H1 (cell line): ENCODE results near the gene MT2A. TPM values are rescaled to one million over a fixed set of nuclear protein-coding genes. Genes with fewer than 3 reads are reported as not detected.

ENCODE experiments used
- CTCF ChIA-PET: fragments of 300-600 bp; sonication (Branson Sonifier 250); formaldehyde crosslinking; loops from one replicate; lab custom pipeline; 2021; ENCODE audit not compliant: partially characterized antibody; lab: Charles Lee
- POLR2A ChIA-PET: fragments of 300-600 bp; sonication (Branson Sonifier 250); formaldehyde crosslinking; loops from one replicate; lab custom pipeline; 2021; ENCODE audit warnings: inconsistent platforms; ENCODE audit not compliant: partially characterized antibody; lab: Charles Lee
- DNase-seq, 2 experiments: peaks; one replicate each; pipeline versions ENCODE4 v3.0.0 to v3.0.0-alpha.2; 2010 to 2022; ENCODE audit warnings: low spot score in 2 of 2, low read depth in 1 of 2, mixed read lengths in 1 of 2
- FAIRE-seq: peaks from 2 replicates; lab custom pipeline; 2011; peaks lifted over from hg19 to GRCh38; lab: Jason Lieb, UNC
- H2AFZ ChIP-seq: 2 replicates; pipeline ENCODE4 v1.8.1; 2012; ENCODE audit warnings: low read length, inconsistent platforms
- H2AK5ac ChIP-seq: 2 replicates; pipeline ENCODE4 v1.6.1; 2013; ENCODE audit warnings: low read depth, low read length
- H2BK120ac ChIP-seq: replicated peaks from 2 replicates; pipeline ENCODE3; 2013; ENCODE audit warnings: low read depth, low read length, inconsistent platforms
- H2BK12ac ChIP-seq: 2 replicates; pipeline ENCODE4 v1.6.1; 2013; ENCODE audit warnings: low read depth, low read length
- H2BK15ac ChIP-seq: 2 replicates; pipeline ENCODE4 v1.6.1; 2013; ENCODE audit warnings: low read length
- H2BK20ac ChIP-seq: 2 replicates; pipeline ENCODE4 v1.6.1; 2013; ENCODE audit warnings: low read length
- H2BK5ac ChIP-seq: 2 replicates; pipeline ENCODE4 v1.6.1; 2013; ENCODE audit warnings: low read depth, low read length
- H3K14ac ChIP-seq: 2 replicates; pipeline ENCODE4 v1.6.1; 2013; ENCODE audit warnings: inconsistent platforms; ENCODE audit not compliant: insufficient read length
- H3K18ac ChIP-seq: 2 replicates; pipeline ENCODE4 v1.6.1; 2013; ENCODE audit warnings: low read length; ENCODE audit errors: extremely low read depth
- H3K23ac ChIP-seq: 2 replicates; pipeline ENCODE4 v1.6.1; 2013; ENCODE audit warnings: inconsistent platforms; ENCODE audit not compliant: insufficient read length
- H3K23me2 ChIP-seq: 2 replicates; pipeline ENCODE4 v1.6.1; 2013; ENCODE audit warnings: low read depth, low read length
- H3K27ac ChIP-seq: 2 replicates; pipeline ENCODE4 v1.6.1; 2011; ENCODE audit warnings: low read depth, low read length, inconsistent platforms
- H3K27me3 ChIP-seq, 4 experiments: replicated peaks in 1 of 4; 1 replicate in 1 of 4; 2 replicates in 3 of 4; pipeline versions ENCODE4 v1.6.1 to v1.8.1; 2011 to 2013; ENCODE audit warnings: low read length in 3 of 4, mild to moderate bottlenecking in 3 of 4, inconsistent platforms in 2 of 4, mixed read lengths in 2 of 4, moderate library complexity in 1 of 4; ENCODE audit not compliant: control insufficient read depth in 3 of 4, insufficient read depth in 3 of 4; ENCODE audit errors: extremely low read depth in 1 of 4
- H3K36me3 ChIP-seq, 4 experiments: 2 replicates each; pipeline versions ENCODE4 v1.6.1 to v1.8.1; 2011 to 2013; ENCODE audit warnings: mild to moderate bottlenecking in 4 of 4, low read length in 3 of 4, moderate library complexity in 2 of 4, control low read depth in 1 of 4, inconsistent platforms in 1 of 4; ENCODE audit not compliant: insufficient read depth in 4 of 4, control insufficient read depth in 2 of 4
- H3K4ac ChIP-seq: replicated peaks from 2 replicates; pipeline ENCODE3; 2013; ENCODE audit warnings: low read length, low read depth, mixed read lengths, inconsistent platforms; ENCODE audit not compliant: insufficient read length
- H3K4me1 ChIP-seq, 4 experiments: replicated peaks in 1 of 4; 1 replicate in 1 of 4; 2 replicates in 3 of 4; pipeline versions ENCODE4 v1.6.1 to v1.8.1; 2011 to 2013; ENCODE audit warnings: low read length in 3 of 4, inconsistent platforms in 2 of 4, mixed read lengths in 1 of 4; ENCODE audit not compliant: insufficient read depth in 4 of 4, control insufficient read depth in 3 of 4
- H3K4me2 ChIP-seq, 2 experiments: 2 replicates each; pipeline versions ENCODE4 v1.6.1 to v1.8.1; 2011 to 2013; ENCODE audit warnings: low read depth in 2 of 2, low read length in 2 of 2, control low read depth in 1 of 2, inconsistent platforms in 1 of 2, mild to moderate bottlenecking in 1 of 2; ENCODE audit not compliant: insufficient read depth in 1 of 2
- H3K4me3 ChIP-seq, 4 experiments: fragments of 200-600, 300-600 bp in 1 of 4; sonication (generic), shearing (Covaris generic), sonication (Bioruptor Twin) in 1 of 4; 2 replicates each; pipeline versions ENCODE4 v1.5.1 to v1.8.1; 2011 to 2016; ENCODE audit warnings: low read length in 4 of 4, low read depth in 3 of 4, control low read depth in 2 of 4, inconsistent platforms in 2 of 4, mild to moderate bottlenecking in 2 of 4, mixed read lengths in 1 of 4, moderate library complexity in 1 of 4; ENCODE audit not compliant: insufficient read depth in 2 of 4; ENCODE audit errors: extremely low read depth in 1 of 4
- H3K56ac ChIP-seq: replicated peaks from 2 replicates; pipeline ENCODE3; 2013; ENCODE audit warnings: low read depth, mild to moderate bottlenecking, mixed read lengths, low read length, inconsistent platforms; ENCODE audit not compliant: insufficient read length
- H3K79me1 ChIP-seq: 2 replicates; pipeline ENCODE4 v1.6.1; 2013; ENCODE audit warnings: low read depth, low read length, control low read depth
- H3K79me2 ChIP-seq, 2 experiments: 2 replicates each; pipeline versions ENCODE4 v1.6.1 to v1.8.1; 2012 to 2013; ENCODE audit warnings: low read length in 2 of 2, mild to moderate bottlenecking in 2 of 2, inconsistent platforms in 1 of 2; ENCODE audit not compliant: insufficient read depth in 2 of 2, control insufficient read depth in 1 of 2
- H3K9ac ChIP-seq, 4 experiments: replicated peaks in 1 of 4; 1 replicate in 1 of 4; 2 replicates in 3 of 4; pipeline versions ENCODE4 v1.6.1 to v1.8.1; 2011 to 2013; ENCODE audit warnings: low read depth in 3 of 4, low read length in 3 of 4, control low read depth in 2 of 4, mild to moderate bottlenecking in 2 of 4, moderate library complexity in 2 of 4, inconsistent platforms in 1 of 4; ENCODE audit errors: extremely low read depth in 1 of 4
- H3K9me3 ChIP-seq, 2 experiments: 2 replicates each; pipeline versions ENCODE4 v1.6.1 to v1.8.1; 2012 to 2013; ENCODE audit warnings: mild to moderate bottlenecking in 2 of 2, moderate library complexity in 2 of 2, control low read depth in 1 of 2, inconsistent platforms in 1 of 2, low read depth in 1 of 2, low read length in 1 of 2, mixed read lengths in 1 of 2; ENCODE audit not compliant: insufficient read depth in 2 of 2
- H4K20me1 ChIP-seq, 2 experiments: replicated peaks in 1 of 2; 2 replicates each; pipeline versions ENCODE3 to v1.8.1; 2011 to 2013; ENCODE audit warnings: inconsistent platforms in 2 of 2, low read length in 2 of 2, mild to moderate bottlenecking in 1 of 2; ENCODE audit not compliant: insufficient read depth in 2 of 2, control insufficient read depth in 1 of 2
- H4K5ac ChIP-seq: 2 replicates; pipeline ENCODE4 v1.6.1; 2013; ENCODE audit warnings: low read length, low read depth, mixed read lengths, inconsistent platforms; ENCODE audit not compliant: insufficient read length
- H4K8ac ChIP-seq: 2 replicates; pipeline ENCODE4 v1.8.0; 2013; ENCODE audit warnings: mild to moderate bottlenecking, moderate library complexity, low read length, inconsistent platforms; ENCODE audit not compliant: insufficient read depth; ENCODE audit errors: extremely low read depth
- H4K91ac ChIP-seq: replicated peaks from 2 replicates; pipeline ENCODE3; 2013; ENCODE audit warnings: low read length, mixed read lengths, inconsistent platforms; ENCODE audit not compliant: insufficient read length
- CEBPB ChIP-seq: IDR thresholded peaks from 2 replicates; pipeline ENCODE4 v1.6.1; 2012; ENCODE audit warnings: low read depth, low read length
- CREB1 ChIP-seq: IDR thresholded peaks from 2 replicates; pipeline ENCODE4 v1.6.1; 2012; ENCODE audit warnings: inconsistent platforms
- E2F6 ChIP-seq: IDR thresholded peaks from 2 replicates; pipeline ENCODE4 v1.6.1; 2012; ENCODE audit warnings: inconsistent platforms
- EGR1 ChIP-seq: IDR thresholded peaks from 2 replicates; pipeline ENCODE4 v1.6.1; 2011; ENCODE audit warnings: low read depth, low read length, borderline replicate concordance
- EP300 ChIP-seq, 2 experiments: IDR thresholded peaks; 1 replicate in 1 of 2; 2 replicates in 1 of 2; pipeline ENCODE4 v1.6.1; 2011 to 2012; ENCODE audit warnings: low read depth in 2 of 2, low read length in 2 of 2, mild to moderate bottlenecking in 2 of 2, borderline replicate concordance in 1 of 2, inconsistent platforms in 1 of 2, moderate library complexity in 1 of 2
- POU5F1 ChIP-seq: IDR thresholded peaks from 2 replicates; pipeline ENCODE4 v1.6.1; 2011; ENCODE audit warnings: low read depth, mild to moderate bottlenecking, low read length, moderate library complexity
- RBBP5 ChIP-seq: IDR thresholded peaks from 2 replicates; pipeline ENCODE4 v1.7.1; 2012; ENCODE audit warnings: low read depth, mild to moderate bottlenecking, inconsistent platforms, low read length, moderate library complexity, borderline replicate concordance
- SAP30 ChIP-seq: fragments of 300-600 bp; sonication (generic); IDR thresholded peaks from 2 replicates; pipeline ENCODE4 v1.7.1; 2012; ENCODE audit warnings: low read length, moderate library complexity, mild to moderate bottlenecking, inconsistent platforms; ENCODE audit not compliant: insufficient read depth, insufficient replicate concordance
- SIX5 ChIP-seq: IDR thresholded peaks from 2 replicates; pipeline ENCODE4 v1.6.1; 2011; ENCODE audit warnings: mild to moderate bottlenecking, low read depth, low read length
- TAF7 ChIP-seq: optimal IDR thresholded peaks from 2 replicates; pipeline ENCODE3; 2011; ENCODE audit warnings: low read depth, mild to moderate bottlenecking, inconsistent platforms, low read length, moderate library complexity, borderline replicate concordance
- WGBS, 2 experiments: shearing (Covaris generic) in 1 of 2; methylation state at CpG; one replicate each; pipeline versions ENCODE4 v1.1.6 to v1.1.7; 2013 to 2015; ENCODE audit warnings: low lambda C conversion rate in 2 of 2, mixed read lengths in 2 of 2, inconsistent platforms in 1 of 2, low coverage in 1 of 2, missing lambda C conversion rate in 1 of 2; ENCODE audit not compliant: insufficient replicate concordance in 2 of 2, insufficient coverage in 1 of 2, insufficient read length in 1 of 2; ENCODE audit errors: extremely low coverage in 1 of 2, missing lambda C conversion rate in 1 of 2; 5-methylcytosine and 5-hydroxymethylcytosine counted together
- polyA plus RNA-seq, 7 experiments: library from polyadenylated mRNA; depleted of rRNA in 3 of 7; stranded (reverse) in 5 of 7; unstranded in 2 of 7; fragments of >200 nt in 5 of 7; fragments of 200-250 nt in 2 of 7; gene quantifications; 1 replicate in 5 of 7; 2 replicates in 1 of 7; 4 replicates in 1 of 7; pipeline versions ENCODE4 v1.2.1 to v1.2.3, GENCODE V29; 2011 to 2013; ENCODE audit warnings: missing spikeins in 2 of 7, mixed read lengths in 2 of 7
- total RNA-seq: library from RNA; stranded (reverse); fragmentation: NEBNext Ultra II Directional; extraction: Animal tissue kit (Norgen Biotek cat#: 25700); gene quantifications from 2 replicates; pipeline ENCODE4 v1.2.1, GENCODE V29; 2021

The MT2A gene
- total and polyA plus RNA-seq, 2 of the 8 experiments (the other 6 are each of a cell fraction or from before 2014, with no cell fraction given) = 9.5 to 30.1 TPM

DNA sequence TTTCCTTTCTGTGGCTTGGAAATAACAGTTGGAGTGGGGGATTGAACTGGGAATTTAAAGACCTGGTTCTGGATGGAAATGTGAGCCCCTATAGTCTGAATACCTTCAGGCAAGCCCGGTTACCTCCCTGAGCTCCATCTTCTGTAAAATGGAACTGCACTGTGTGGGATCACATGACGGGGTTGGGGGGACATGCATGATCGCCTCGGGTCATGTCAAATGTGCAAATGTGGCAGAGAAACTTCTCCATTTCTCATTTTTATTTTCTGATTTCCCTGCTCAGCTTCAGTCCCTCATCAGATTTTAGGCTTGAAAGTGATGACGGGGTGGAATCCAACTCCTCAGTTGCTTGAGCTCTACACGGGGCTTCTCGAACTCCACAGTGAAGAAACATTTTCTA is 44.8 kb downstream of the MT2A start:
- Histone ChIP-seq H3K56ac (no peak overlapping the region), H3K18ac (no peak overlapping the region), H3K4ac (no peak overlapping the region), H2BK20ac (no peak overlapping the region), H4K91ac (no peak overlapping the region), H3K23me2 (peaks cover 7% of the 10 kb centered on the region; the same call in 1 of the 2 replicates), H4K5ac (no peak overlapping the region), H2AK5ac (no peak overlapping the region), H2BK120ac (no peak overlapping the region), H3K27ac (no peak overlapping the region), H4K20me1 (no peaks in the 10 kb centered on the region), H2BK12ac (no peak overlapping the region), H3K36me3 (no peaks in the 10 kb centered on the region), H3K27me3 (peaks cover 14 to 55% (median 39%) of the 10 kb centered on the region in 4 experiments), H2BK15ac (no peak overlapping the region), H3K4me3 (no peak overlapping the region), H3K23ac (no peak overlapping the region), H2AFZ (no peak overlapping the region), H3K9me3 (no peaks in the 10 kb centered on the region), H2BK5ac (no peak overlapping the region), H3K4me2 (no peak overlapping the region), H3K79me1 (no peaks in the 10 kb centered on the region), H3K4me1 (peaks cover 0 to 4% (median 2%) of the 10 kb centered on the region in 4 experiments; a peak in 6 of 7 replicates), H3K9ac (no peak overlapping the region), H3K14ac (no peak overlapping the region), H4K8ac (no peak overlapping the region), H3K79me2 (no peaks in the 10 kb centered on the region)
- no peak for FAIRE-seq
- no peak for DNase-seq
- ChIA-PET CTCF (interaction anchor here (1.0 to 5.5 kb wide), 5 partner anchors 11 to 76 kb away, joined by 3 to 28 read pairs (median 4); partner anchors contain the start of gene MT3), POLR2A (interaction anchor here (1.2 to 9.1 kb wide), 5 partner anchors 12 to 49 kb away, joined by 3 to 74 read pairs (median 4); partner anchors contain the start of genes MT1A, MT1E, MT1G and MT1H)
- 85% methylated on average over 7 of the region's 7 CpGs; no CpG with 5 or more reads in 1 of the 2 experiments for whole genome bisulfite sequencing, 2 experiments
- TF ChIP-seq E2F6 = no peak
- no peak for TF ChIP-seq SAP30
- TF ChIP-seq RBBP5 = no peak
- TF ChIP-seq CEBPB = no peak
- no peak for TF ChIP-seq EP300 (IDR thresholded peaks at IDR 0.05; ENCODE audit: borderline replicate concordance in 1 of 2, low read depth in 2 of 2, low read length in 2 of 2)
- TF ChIP-seq CREB1 = no peak
- no peak for TF ChIP-seq EGR1
- TF ChIP-seq TAF7 = no peak
- no peak for TF ChIP-seq POU5F1
- TF ChIP-seq SIX5 = no peak
